ENCODE results near the gene JCAD. TPM values are rescaled to one million over a fixed set of nuclear protein-coding genes. Genes with fewer than 3 reads are reported as not detected.
A peak's percentile ranks its signal among the peaks of the same experiment; 100 is the strongest.

The JCAD gene
- total RNA-seq, 2 donors from 2014 or later, result 40.8 to 52.2 TPM

- Histone ChIP-seq H3K27ac (ENCODE audit: low read depth, low read length) (no peak overlapping the region), H3K4me1 (ENCODE audit: control insufficient read depth, insufficient read depth, low read length) (no peaks in the 10 kb centered on the region), H3K36me3 (ENCODE audit: control insufficient read depth, insufficient read depth, low read length) (no peaks in the 10 kb centered on the region), H3K9me3 (ENCODE audit: control insufficient read depth, low read length) (no peaks in the 10 kb centered on the region), H3K4me3 (ENCODE audit: low read length) (no peak overlapping the region), H3K27me3 (ENCODE audit: control insufficient read depth, insufficient read depth, low read length, poor library complexity, severe bottlenecking) (no peaks in the 10 kb centered on the region), H3K9ac (ENCODE audit: extremely low read depth, low read length, poor library complexity, severe bottlenecking) (no peak overlapping the region)
- peaks cover 23% of the 10 kb centered on the region for H3K4me1 Mint-ChIP-seq
- no peaks in the 10 kb centered on the region for H3K36me3 Mint-ChIP-seq (ENCODE audit: low read depth)
- H3K9me3 Mint-ChIP-seq, result no peaks in the 10 kb centered on the region
- H3K27ac Mint-ChIP-seq, result no peak overlapping the region
- 83 to 88% methylated on average over 3 to 4 of the region's 4 CpGs for WGBS, 2 experiments (ENCODE audit: insufficient coverage in 1 of 2, insufficient read length in 1 of 2)
- H3K27me3 Mint-ChIP-seq (ENCODE audit: insufficient read depth), result peaks cover 3% of the 10 kb centered on the region
- TF ChIP-seq CTCF (conservative IDR thresholded peaks at IDR 0.05), result no peak
- DNase-seq, result no peak
- H3K4me3 Mint-ChIP-seq, result no peak overlapping the region
Measured at GRCh38 chr10:29994811-29995210, 64.6 kb downstream of the JCAD start.

DNA sequence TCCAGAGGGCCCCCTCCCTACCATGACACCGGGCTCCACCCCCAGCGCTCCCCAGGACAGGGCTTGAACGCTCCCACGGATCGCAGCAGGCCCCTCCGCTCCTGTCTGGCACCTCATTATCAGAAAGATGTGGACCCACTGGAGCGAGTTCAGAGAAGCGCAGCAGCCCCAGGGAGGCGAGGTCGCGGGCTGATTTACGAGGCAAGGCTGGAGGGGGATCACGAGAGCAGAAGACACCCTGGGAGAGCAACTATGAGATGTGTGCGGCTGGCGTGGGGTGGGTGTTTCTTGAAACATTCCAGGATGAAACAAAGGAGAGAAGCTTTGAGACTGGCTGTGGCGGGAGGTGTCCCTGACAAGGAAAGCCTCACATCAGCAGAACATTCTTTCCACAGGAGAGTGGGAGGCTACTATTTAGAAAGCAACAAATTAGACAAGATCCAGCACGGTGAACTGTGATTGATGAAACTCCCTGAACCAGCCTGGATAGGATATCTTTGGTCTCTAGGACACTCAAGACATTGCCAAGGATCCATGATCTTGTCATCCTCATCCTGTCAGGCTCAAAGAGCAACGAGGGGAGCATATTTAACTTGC lies 66.0 kb downstream of the JCAD start:
- Mint-ChIP-seq H3K36me3 (ENCODE audit: low read depth) (no peaks in the 10 kb centered on the region), H3K4me1 (peaks cover 23% of the 10 kb centered on the region), H3K27ac (peak overlapping the region; percentile 71), H3K4me3 (no peak overlapping the region), H3K9me3 (no peaks in the 10 kb centered on the region), H3K27me3 (ENCODE audit: insufficient read depth) (no peaks in the 10 kb centered on the region)
- Histone ChIP-seq H3K27ac (ENCODE audit: low read depth, low read length) (no peak overlapping the region), H3K27me3 (ENCODE audit: control insufficient read depth, insufficient read depth, low read length, poor library complexity, severe bottlenecking) (no peaks in the 10 kb centered on the region), H3K9ac (ENCODE audit: extremely low read depth, low read length, poor library complexity, severe bottlenecking) (no peak overlapping the region), H3K36me3 (ENCODE audit: control insufficient read depth, insufficient read depth, low read length) (no peaks in the 10 kb centered on the region), H3K4me3 (ENCODE audit: low read length) (no peak overlapping the region), H3K9me3 (ENCODE audit: control insufficient read depth, low read length) (no peaks in the 10 kb centered on the region), H3K4me1 (ENCODE audit: control insufficient read depth, insufficient read depth, low read length) (no peaks in the 10 kb centered on the region)
- 84 to 90% methylated on average over 12 to 18 of the region's 18 CpGs for WGBS, 2 experiments (ENCODE audit: insufficient coverage in 1 of 2, insufficient read length in 1 of 2)
- TF ChIP-seq CTCF (conservative IDR thresholded peaks at IDR 0.05), result no peak
- DNase-seq, result peak; percentile 70

DNA sequence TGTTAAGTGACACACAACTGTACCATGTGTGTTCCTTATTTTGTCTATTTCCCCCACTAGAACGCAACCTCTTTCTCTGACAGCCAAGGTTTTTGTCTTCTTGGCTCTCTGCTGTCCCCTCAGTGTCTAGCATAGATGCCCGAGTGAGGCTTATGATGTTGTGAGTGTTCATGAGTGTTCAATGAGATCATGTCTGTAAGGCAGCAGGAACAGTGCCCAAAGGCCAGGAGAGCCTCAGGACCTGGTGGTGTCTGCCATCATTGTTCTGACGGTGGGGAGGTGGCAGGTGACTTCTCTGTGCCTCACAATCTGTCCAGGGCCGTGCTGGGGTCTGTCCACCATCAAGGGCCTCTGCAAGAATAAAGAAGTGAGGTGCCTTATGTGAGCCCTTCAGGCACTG lies 66.5 kb downstream of the JCAD start:
- WGBS, 2 experiments (ENCODE audit: insufficient coverage in 1 of 2, insufficient read length in 1 of 2), result 92 to 100% methylated on average over 4 of the region's 4 CpGs
- peak overlapping the region; percentile 16 for H3K27ac ChIP-seq (ENCODE audit: low read depth, low read length)
- no peak for TF ChIP-seq CTCF (conservative IDR thresholded peaks at IDR 0.05)
- H3K9ac ChIP-seq (ENCODE audit: extremely low read depth, low read length, poor library complexity, severe bottlenecking), result no peak overlapping the region
- no peaks in the 10 kb centered on the region for H3K4me1 ChIP-seq (ENCODE audit: control insufficient read depth, insufficient read depth, low read length)
- H3K9me3 ChIP-seq (ENCODE audit: control insufficient read depth, low read length), result no peaks in the 10 kb centered on the region
- H3K27ac Mint-ChIP-seq, result no peak overlapping the region
- no peaks in the 10 kb centered on the region for H3K36me3 ChIP-seq (ENCODE audit: control insufficient read depth, insufficient read depth, low read length)
- no peaks in the 10 kb centered on the region for H3K27me3 ChIP-seq (ENCODE audit: control insufficient read depth, insufficient read depth, low read length, poor library complexity, severe bottlenecking)
- no peak overlapping the region for H3K4me3 ChIP-seq (ENCODE audit: low read length)
- H3K27me3 Mint-ChIP-seq (ENCODE audit: insufficient read depth), result no peaks in the 10 kb centered on the region
- H3K4me3 Mint-ChIP-seq, result no peak overlapping the region
- peaks cover 23% of the 10 kb centered on the region for H3K4me1 Mint-ChIP-seq
- no peaks in the 10 kb centered on the region for H3K9me3 Mint-ChIP-seq
- DNase-seq, result no peak
- H3K36me3 Mint-ChIP-seq (ENCODE audit: low read depth), result no peaks in the 10 kb centered on the region
